HG03103 (cell line): ENCODE measurements around the gene NPIPB6.

Source experiments
- ATAC-seq: cut with Tn5 transposase; IDR thresholded peaks from one replicate; pipeline ENCODE4 v1.9.1; 2021; ENCODE audit warnings: low read depth; ENCODE audit not compliant: unreplicated experiment

The NPIPB6 gene

GRCh38 chr16:28301154-28301553, 62.2 kb downstream of the NPIPB6 start:
- ATAC-seq: no peak

GRCh38 chr16:28300327-28300726, 63.0 kb downstream of the NPIPB6 start:
- ATAC-seq: no peak

GRCh38 chr16:28298511-28298878, 64.8 kb downstream of the NPIPB6 start:
- no peak for ATAC-seq

GRCh38 chr16:28297784-28298510, 65.4 kb downstream of the NPIPB6 start:
- ATAC-seq: no peak

- ATAC-seq: no peak
Measured at GRCh38 chr16:28297308-28297707, 66.0 kb downstream of the NPIPB6 start.

GRCh38 chr16:28295276-28295675, 68.0 kb downstream of the NPIPB6 start:
- ATAC-seq: no peak

- no peak for ATAC-seq
Measured at GRCh38 chr16:28294201-28294600, 69.1 kb downstream of the NPIPB6 start.

- ATAC-seq: no peak
Measured at GRCh38 chr16:28293601-28293960, 69.7 kb downstream of the NPIPB6 start.

- peak; percentile 24 for ATAC-seq
Measured at GRCh38 chr16:28292731-28293600, 70.3 kb downstream of the NPIPB6 start.
